Stimulated activated CD4-positive, alpha-beta T cell treated with anti-CD3 and anti-CD28 coated beads, Interleukin-15, amount 100 ng/mL, for 1 hour (primary cell): ENCODE data around the gene FAM13B.
"Not testable (repeated sequence)": the region's sequence is repeated elsewhere in the genome, so short reads cannot be mapped to it uniquely, and the experiment has no call there.

ENCODE experiments used
- DNase-seq, 2 donors: peaks; one replicate each; pipeline ENCODE4 v3.0.0-alpha.2; 2020; ENCODE audit warnings: low read depth in 1 of 2, low spot score in 1 of 2

Gene FAM13B

DNA sequence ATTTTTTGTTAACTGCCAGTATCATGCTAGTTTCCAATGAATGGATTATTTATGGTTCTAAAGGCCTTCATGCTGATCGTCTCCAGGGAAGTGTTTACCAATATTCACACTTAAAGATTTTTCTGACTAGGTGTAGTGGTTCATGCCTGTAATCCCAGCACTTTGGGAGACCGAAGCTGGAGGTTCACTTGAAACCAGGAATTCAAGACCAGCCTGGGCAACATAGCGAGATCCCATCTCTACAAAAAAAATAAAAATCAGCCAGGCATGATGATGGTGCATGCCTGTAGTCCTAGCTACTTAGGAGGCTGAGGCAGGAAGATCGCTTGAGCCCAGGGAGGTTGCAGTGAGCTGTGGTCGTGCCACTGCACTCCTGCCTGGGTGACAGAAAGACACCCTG, 43.5 kb downstream of the FAM13B start:
- no peak for DNase-seq

DNA sequence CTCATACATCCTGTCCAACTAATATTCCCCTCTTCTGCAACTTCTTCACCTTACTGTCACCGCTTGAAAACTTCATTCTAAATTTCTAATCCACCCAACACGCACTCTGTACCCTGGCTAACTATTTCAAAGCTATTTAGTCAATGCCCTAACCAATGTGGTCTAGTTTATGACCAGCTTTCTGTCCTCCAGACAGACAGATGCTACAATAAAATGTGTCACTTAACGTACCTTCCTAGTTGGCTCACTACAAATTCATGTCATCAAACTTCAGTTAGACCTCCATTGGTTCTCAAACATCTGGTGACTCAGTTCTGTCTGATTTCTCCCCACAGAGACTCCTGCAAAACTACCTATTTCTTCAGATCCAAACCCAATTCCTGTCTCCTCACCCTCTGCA, 57.7 kb downstream of the FAM13B start:
- DNase-seq, result no peak

DNA sequence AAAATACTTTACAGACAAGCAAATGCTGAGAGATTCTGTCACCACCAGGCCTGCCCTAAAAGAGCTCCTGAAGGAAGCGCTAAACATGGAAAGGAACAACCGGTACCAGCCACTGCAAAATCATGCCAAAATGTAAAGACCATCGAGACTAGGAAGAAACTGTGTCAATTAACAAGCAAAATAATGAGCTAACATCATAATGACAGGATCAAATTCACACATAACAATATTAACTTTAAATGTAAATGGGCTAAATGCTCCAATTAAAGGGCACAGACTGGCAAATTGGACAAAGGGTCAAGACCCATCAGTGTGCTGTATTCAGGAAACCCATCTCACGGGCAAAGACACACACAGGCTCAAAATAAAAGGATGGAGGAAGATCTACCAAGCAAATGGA, 62.5 kb downstream of the FAM13B start:
- not testable (repeated sequence) for DNase-seq

DNA sequence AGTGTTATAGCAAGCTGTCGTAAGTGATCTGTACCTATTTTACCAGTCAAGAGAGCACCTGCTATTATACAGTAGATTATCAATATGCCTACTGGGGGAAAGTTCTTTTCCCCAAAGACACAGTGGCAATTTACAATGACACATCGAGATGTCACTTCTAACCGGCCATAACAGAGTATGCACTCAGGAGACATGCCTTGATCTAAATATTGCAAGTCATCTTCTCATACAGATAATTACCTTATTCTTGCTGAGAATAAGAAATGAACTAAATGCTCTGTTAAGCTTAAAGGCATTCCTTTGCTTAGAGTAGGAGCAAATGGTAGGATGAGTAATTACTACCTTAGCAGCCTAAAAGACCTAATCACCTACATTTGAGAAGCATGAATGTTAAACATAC, 72.1 kb downstream of the FAM13B start:
- no peak for DNase-seq

DNA sequence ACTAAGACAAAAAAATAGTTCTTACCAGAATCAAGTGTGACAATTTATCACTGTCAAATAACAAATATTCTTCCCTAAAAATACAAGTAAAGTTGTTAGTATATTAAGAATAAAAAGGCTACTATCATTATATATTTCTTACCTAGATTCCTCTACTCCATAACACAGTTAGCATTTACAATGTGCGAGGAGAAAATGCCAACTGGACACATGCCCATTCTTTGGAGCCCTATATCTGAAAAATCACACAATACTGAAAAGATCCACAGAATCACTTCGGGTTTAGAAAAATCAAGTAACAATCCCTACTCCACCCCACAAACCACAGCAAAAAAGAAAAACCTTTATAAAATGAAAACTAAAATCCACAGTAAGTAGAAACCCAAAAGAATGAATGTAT, 72.7 kb downstream of the FAM13B start:
- DNase-seq, result no peak

DNA sequence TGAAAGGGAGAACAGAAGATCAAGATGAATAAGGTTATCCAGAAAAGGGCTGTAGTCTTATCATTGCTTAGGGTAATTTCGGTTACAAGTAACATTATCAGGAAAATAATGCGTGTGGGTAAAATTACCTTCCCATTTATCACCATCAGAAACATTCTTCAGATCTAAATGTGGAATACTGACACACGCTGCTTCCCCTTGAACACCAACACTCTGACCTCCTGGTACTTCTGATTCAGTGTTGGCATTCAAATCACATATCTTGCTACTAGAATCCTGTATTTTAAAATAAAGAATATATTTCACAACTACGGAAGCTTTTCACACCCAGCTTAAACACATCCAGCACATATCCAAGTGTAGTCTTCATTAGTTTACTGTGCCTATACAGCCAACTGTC, 73.4 kb downstream of the FAM13B start:
- no peak for DNase-seq

DNA sequence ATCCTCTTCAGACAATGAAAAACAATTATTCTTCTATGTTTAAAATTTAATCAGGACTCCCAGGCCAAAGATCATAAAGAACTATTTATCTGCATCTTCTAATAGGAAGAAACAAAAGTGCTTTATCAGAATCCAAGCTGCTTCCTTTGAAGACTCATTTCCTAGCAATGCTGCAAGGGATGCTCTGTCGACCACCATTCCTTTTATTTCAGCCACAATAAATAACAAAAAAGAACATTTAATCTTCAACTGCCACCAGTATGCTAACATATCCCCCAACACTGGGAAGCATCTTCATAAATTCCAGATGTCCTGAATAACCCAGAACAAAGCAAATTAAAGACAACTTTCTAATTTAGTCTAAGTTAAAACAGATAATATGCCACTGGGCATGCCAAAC, 74.9 kb downstream of the FAM13B start:
- DNase-seq, result no peak

DNA sequence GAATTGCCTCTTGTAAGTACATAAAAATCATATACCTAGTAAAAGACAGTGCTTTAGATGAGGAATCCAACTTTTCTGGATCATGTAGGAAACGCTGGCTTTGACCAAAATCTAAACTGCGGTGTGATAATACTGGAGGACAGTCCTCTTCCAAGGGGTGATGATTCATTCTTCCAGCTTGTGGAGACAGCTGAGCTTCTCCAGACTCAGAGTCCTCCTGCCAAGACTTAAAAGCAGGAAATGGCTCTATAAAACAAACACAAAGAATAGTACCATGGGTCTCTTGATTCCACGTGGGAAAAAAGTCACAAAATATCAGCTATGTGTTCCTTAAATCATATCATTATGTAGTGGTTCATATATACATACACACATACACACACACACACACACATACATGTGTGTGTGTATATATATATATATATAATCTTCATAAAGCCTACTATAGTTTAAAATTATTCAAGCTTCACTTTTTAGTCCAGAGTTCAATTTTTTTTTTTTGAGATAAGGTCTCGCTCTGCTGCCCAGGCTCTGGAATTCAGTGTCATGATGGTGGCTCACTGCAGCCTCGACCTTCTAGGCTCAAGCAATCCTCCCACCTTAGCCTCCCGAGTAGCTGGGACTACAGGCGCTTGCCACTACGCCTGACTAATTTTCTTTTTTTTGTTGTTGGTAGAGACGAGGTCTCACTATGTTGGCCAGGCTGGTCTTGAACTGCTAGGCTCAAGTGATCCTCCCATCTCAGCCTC, 78.6 kb downstream of the FAM13B start:
- DNase-seq, result no peak

DNA sequence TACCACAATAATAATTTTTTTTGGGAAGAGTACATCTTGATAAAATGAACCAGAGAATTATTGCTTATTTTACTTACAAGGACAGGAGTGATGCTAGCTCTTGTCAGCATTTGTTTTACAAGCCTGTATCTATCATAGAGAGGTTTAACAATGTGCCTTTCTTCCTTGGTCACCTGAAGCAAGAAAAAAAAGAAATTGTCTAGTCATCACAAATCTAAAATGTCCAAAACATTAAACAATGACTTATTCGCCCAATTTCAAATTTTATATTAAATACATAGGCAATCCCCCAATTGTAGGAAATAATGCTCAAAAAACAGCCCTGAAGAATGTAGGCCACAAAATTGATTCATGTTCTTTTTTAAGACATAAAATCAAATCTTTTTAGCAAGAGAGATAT, 87.1 kb downstream of the FAM13B start:
- DNase-seq, result no peak

DNA sequence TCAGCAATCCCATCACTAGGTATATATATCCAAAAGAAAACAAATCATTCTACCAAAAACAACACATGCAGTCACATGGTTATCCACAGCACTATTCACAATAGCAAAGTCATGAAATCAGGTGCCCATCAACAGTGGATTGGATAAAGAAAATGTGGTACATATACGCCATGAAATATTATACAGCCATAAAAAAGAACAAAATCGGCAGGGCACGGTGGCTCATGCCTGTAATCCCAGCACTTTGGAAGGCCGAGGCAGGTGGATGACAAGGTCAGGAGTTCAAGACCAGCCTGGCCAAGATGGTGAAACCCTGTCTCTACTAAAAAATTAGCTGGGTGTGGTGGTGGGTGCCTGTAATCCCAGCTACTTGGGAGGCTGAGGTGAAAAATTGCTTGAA, 88.6 kb downstream of the FAM13B start:
- not testable (repeated sequence) for DNase-seq

DNA sequence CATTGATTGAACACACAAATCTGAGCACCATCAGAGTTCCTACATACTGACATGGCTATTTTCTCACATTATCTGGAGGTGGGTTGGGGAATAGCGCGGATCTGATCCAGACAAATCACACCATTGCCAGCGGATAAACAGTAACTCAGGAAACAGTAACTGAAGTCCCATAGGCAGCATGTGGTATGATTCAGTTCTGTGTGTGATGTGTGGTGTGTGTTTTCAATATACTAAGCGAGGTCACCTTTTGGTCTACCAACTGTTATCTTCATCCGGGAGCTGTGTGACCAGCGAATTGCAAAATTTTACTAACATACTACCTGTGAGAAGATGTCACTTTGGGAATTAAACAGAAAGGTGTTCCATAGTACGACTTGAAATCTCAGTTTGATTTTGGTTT, 93.5 kb downstream of the FAM13B start:
- no peak for DNase-seq

DNA sequence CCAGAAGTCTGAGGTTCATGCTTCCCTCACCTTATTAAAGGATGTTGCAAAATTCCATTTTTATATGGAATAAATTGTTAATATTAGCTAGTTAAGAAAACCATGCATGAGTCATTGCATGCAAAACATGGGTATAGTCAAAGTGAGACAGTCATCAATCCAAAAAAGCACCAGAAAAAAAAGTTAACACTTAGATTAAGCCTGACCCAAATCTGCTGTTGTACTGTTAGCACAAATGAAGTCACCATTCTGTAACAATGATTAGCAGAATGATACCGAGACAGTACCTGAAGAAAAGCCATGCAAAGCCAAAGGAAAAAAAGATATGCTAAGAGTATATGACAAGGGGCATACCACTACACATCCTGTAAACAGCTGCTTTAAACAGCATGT, 94.1 kb downstream of the FAM13B start:
- no peak for DNase-seq

DNA sequence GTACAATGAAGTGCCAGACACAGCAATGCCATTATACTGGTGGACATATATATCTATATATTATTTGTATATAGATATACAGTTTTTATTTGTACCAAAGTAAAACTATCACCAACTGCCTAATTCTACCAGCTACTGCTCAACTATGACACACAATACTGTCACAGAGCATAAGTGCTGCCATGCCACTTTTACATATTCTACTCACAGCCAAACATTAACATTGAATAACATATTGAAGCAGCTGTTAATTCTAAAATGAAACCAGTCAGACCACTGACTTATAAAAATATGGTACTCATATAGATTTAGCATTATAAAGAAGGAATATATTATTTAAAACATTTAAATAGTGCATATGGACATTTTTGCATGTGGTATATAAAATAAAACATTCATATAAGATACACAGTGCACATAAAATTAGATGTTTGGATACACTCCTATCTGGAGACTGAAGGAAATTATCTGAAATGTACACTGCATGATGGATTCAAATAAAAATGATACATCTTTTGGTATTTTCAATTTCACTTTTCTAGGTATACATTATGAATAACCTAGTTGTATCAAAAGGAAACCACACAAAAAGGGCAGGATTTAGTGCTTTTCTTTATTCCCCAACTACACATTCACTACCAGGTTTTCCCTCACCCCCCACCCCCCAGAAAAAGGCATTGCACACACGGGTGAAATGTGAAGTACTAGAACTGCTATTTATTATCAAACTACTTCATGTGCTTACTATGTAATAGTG, 94.7 kb downstream of the FAM13B start:
- DNase-seq, result no peak

DNA sequence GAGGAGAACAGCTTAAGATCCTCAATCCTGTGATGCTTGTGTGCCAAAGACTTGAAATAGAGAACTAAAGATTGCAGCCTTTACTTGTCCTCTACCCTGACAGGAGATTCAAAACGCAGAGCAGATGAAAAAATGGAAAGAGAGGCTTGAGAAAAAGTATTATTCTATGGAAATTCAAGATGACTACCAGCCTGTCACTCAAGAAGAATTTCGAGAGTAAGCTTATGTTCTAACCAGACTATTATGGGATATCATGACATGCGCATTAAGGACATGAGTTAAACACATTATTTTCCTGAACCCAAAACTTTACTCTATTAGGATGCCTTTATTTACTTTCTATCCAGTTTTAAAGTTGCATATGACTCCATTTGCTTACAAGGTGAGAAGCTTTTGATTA, 97.2 kb downstream of the FAM13B start:
- no peak for DNase-seq

DNA sequence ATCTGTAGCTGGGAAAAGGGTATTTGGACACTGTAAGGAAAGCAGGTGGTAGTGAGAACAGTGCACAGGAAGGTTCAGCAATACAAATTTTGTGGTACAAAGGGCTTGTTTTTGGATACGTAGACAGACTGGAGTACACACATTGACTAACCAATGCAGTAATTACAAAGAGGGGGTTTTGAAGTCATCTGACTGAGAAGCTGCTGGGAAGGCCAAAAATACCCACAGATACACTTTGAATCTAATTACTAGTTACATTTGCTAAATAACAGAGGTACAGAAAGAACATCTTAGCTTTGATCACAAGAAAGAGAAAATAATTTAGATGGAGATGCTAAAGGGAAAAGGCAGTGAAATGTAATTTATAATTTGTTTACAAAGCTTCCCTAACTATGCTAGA, 97.7 kb downstream of the FAM13B start:
- DNase-seq, result no peak

DNA sequence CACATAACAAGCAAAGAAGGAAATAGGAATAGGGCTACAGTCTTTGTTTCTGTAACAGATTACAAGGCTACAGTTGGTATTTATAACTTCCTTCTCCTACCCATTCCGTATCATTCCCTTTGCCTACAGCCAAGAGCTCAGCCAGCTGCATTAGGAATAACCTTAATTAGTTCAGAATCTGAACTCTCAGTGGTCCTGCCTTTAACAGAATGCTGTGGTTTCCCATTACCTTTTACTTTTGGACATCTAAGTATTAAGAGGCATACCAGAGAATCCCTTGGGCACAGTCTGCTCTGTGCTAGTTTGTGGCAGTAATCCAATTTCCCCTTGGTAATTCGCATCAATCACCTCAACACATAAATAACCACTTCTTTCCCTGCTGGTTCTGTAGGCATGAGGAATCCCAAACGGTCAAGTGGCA, 99.4 kb downstream of the FAM13B start:
- DNase-seq, result no peak

DNA sequence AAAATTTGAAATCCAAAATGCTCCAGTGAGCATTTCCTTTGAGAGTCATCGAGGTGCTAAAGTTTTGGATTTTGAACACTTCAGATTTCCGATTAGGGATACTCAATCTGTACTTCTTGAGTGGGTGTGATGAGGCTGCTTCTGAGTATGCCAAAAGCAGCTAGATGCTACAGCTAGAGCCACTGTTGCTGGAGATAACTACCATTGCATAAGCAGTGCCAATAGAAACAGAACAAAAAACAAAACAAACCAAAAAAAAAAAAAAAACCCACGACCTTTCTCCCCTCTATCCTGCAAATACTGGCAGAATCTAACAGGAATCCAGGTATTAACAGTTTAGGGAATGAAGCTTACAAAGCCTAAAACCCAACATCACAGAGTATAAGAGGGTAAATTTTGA, 100.1 kb downstream of the FAM13B start:
- no peak for DNase-seq

DNA sequence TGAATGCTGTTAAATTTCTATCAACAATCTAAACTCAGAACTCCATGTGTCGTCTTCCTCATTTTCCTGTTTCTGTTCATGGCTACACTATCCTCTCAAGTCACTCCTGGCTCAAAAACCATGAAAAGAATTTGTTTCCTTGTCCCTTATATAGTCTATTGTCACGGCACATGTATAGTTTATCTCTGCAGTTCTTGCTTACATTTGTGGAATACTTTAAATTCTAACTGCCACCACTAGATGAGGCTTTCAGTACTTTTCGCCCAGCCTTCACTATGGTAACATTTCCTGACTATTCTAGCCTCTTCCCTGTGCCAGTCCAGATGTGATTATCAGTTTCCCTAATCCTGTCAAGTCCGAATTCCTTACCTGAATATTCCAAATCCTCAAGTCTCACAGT, 109.0 kb downstream of the FAM13B start:
- DNase-seq, result no peak

DNA sequence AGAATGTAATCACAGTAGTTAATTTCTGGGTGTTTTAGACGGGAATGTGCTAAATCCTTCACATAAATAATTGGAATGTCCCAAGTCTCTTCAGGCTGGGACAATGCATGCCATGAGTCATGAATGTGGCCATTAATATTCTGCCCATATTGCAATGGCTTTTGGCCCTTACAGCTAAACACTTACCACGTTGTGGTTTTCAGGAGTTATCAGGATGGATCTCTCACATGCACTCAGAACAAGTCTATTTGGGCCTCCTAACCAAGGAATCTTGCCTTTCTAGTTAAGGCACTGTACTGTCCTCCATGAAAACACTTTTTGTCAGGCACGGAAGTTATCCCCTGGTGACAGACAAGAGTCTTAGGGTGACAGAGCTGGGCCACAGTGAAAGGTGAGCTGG, 110.9 kb downstream of the FAM13B start:
- DNase-seq, result no peak

DNA sequence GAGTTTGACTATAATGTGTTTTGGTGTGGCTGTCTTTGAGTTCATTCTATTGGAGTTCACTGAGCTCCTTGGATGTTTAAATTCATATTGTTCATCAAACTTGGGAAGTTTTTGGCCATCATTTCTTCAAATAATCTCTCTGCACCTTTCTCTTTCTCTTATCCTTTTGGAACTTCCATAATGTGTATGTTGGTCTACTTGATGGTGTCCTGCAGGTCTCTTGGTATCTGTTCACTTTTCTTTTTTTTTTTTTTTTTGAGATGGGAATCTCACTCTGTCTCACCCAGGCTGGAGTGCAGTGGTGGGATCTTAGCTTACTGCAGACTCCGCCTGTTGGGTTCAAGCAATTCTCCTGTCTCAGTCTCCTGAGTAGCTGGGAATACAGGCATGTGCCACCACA, 116.0 kb downstream of the FAM13B start:
- DNase-seq, result no peak

DNA sequence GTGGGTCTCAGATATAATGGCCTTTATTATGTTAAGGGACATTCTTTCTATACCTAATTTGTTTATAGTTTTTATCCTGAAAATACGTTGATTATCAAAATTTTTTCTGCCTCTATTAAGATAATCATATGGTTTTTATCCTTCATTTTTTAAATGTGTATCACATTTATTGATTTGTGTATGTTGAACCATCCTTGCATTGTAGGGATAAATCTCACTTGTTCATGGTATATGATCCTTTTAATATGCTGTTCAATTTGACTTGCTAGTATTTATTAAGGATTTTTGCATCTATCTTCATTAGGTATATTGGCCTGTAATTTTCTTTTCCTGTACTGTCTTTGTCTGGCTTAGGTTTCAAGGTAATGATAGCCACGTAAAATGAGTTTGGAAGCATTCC, 118.1 kb downstream of the FAM13B start:
- DNase-seq, result no peak

DNA sequence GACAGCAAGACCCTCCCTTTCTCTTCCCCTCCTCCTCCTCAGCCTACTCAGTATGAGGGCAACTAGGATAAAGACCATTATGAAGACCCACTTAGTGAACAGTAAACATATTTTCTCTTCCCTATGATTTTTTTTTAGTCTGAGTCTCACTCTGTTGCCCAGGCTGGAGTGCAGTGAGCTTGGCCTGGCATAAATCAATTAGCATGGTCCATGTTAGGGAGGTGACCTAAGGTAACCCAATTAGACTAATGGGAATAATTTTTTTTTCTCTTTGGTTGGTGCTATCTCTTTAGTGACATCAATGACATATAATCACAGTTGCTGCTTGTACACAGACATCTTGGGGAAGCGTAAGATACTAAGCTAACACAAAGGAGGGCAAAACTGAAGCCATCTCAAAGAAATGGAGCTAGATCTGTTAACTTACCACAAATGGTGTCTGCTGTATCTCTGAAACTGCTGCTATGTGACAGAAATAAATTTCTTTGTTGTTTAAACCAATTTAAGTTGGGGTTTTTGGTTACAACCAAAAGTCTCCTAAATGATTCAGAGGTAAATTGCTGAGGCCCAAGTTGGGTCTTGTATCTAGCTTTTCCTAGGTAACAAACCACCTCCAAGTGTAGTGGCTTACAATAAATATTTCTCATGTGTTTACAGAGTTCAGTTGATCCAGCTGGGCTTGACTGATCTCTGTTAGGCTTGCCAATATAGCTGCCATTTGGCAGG, 130.3 kb downstream of the FAM13B start:
- DNase-seq, result no peak
